Measurements from ENCODE around the gene RPS16. TPM values are rescaled to one million over a fixed set of nuclear protein-coding genes. Genes with fewer than 3 reads are reported as not detected.

RPS16 gene
- total and polyA plus RNA-seq, 9 of the 15 experiments (the other 6 are each of a cell fraction or from before 2014, with no cell fraction given): 82.6 to 3,671 (median 2,204) TPM

GRCh38 chr19:39390751-39391437, 44.9 kb downstream of the RPS16 start, which contains the start of the genes MED29 and PAF1 (continued):
- no peak for TF ChIP-seq ZMIZ1 (IDR thresholded peaks at IDR 0.05; ENCODE audit: low read depth in 2 of 2, low read length in 2 of 2)
- TF ChIP-seq KLF16 (IDR thresholded peaks at IDR 0.05): no peak
- TF ChIP-seq HLTF (IDR thresholded peaks at IDR 0.05): no peak
- no peak for TF ChIP-seq DMBX1 (CRISPR knock-in tag; IDR thresholded peaks at IDR 0.05; ENCODE audit: borderline replicate concordance)
- peak; percentile 8 to 79; a peak in 1 of 4 replicates for TF ChIP-seq TEAD1 (CRISPR knock-in tag; IDR thresholded peaks at IDR 0.05)
- peak; percentile 87 for TF ChIP-seq C11orf30 (IDR thresholded peaks at IDR 0.05; ENCODE audit: low read depth)
- TF ChIP-seq, protein P1, sequence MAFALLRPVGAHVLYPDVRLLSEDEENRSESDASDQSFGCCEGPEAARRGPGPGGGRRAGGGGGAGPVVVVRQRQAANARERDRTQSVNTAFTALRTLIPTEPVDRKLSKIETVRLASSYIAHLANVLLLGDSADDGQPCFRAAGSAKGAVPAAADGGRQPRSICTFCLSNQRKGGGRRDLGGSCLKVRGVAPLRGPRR (CRISPR knock-in tag; IDR thresholded peaks at IDR 0.05): no peak
- peak; percentile 28 to 58 for TF ChIP-seq E2F6 (IDR thresholded peaks at IDR 0.05; ENCODE audit: borderline replicate concordance in 1 of 2, extremely low read depth in 1 of 2, insufficient read depth in 1 of 2, insufficient read length in 1 of 2, low read depth in 1 of 2, low read length in 1 of 2, poor library complexity in 1 of 2, severe bottlenecking in 1 of 2)
- TF ChIP-seq SPI1 (IDR thresholded peaks at IDR 0.05; ENCODE audit: borderline replicate concordance, low read depth, low read length): peak; percentile 17; the same call in 1 of the 2 replicates
- no peak for TF ChIP-seq ZSCAN32 (CRISPR knock-in tag; IDR thresholded peaks at IDR 0.05)
- TF ChIP-seq, protein P2, sequence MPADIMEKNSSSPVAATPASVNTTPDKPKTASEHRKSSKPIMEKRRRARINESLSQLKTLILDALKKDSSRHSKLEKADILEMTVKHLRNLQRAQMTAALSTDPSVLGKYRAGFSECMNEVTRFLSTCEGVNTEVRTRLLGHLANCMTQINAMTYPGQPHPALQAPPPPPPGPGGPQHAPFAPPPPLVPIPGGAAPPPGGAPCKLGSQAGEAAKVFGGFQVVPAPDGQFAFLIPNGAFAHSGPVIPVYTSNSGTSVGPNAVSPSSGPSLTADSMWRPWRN (IDR thresholded peaks at IDR 0.05; ENCODE audit: low read depth): no peak
- peak; percentile 76 to 87; a peak in 3 of 4 replicates for TF ChIP-seq MAZ (CRISPR knock-in tag; conservative IDR thresholded peaks at IDR 0.05 in 1 of 2, IDR thresholded peaks at IDR 0.05 in 1 of 2)
- TF ChIP-seq CBFA2T3 (IDR thresholded peaks at IDR 0.05): no peak; the same call in 1 of the 2 replicates
- TF ChIP-seq RB1 (IDR thresholded peaks at IDR 0.05; ENCODE audit: low read depth): peak; percentile 94
- TF ChIP-seq, protein P3, sequence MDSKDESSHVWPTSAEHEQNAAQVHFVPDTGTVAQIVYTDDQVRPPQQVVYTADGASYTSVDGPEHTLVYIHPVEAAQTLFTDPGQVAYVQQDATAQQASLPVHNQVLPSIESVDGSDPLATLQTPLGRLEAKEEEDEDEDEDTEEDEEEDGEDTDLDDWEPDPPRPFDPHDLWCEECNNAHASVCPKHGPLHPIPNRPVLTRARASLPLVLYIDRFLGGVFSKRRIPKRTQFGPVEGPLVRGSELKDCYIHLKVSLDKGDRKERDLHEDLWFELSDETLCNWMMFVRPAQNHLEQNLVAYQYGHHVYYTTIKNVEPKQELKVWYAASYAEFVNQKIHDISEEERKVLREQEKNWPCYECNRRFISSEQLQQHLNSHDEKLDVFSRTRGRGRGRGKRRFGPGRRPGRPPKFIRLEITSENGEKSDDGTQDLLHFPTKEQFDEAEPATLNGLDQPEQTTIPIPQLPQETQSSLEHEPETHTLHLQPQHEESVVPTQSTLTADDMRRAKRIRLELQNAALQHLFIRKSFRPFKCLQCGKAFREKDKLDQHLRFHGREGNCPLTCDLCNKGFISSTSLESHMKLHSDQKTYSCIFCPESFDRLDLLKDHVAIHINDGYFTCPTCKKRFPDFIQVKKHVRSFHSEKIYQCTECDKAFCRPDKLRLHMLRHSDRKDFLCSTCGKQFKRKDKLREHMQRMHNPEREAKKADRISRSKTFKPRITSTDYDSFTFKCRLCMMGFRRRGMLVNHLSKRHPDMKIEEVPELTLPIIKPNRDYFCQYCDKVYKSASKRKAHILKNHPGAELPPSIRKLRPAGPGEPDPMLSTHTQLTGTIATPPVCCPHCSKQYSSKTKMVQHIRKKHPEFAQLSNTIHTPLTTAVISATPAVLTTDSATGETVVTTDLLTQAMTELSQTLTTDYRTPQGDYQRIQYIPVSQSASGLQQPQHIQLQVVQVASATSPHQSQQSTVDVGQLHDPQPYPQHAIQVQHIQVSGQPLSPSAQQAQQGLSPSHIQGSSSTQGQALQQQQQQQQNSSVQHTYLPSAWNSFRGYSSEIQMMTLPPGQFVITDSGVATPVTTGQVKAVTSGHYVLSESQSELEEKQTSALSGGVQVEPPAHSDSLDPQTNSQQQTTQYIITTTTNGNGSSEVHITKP (IDR thresholded peaks at IDR 0.05; ENCODE audit: partially characterized antibody): peak; percentile 40
- TF ChIP-seq SMC3 (conservative IDR thresholded peaks at IDR 0.05; ENCODE audit: insufficient read depth, low read depth, low read length): 0 out of 2 replicates have a peak, but pooled peaks have one; percentile 16
- no peak for TF ChIP-seq PPARD (CRISPR knock-in tag; IDR thresholded peaks at IDR 0.05)

Data from K562 (cell line).